HepG2 (cell line): Measurements from ENCODE around the gene ODAD4. TPM values are rescaled to one million over a fixed set of nuclear protein-coding genes. Genes with fewer than 3 reads are reported as not detected.

Experiments
- E2F1 ChIP-seq: sonication (generic); formaldehyde crosslinking; IDR thresholded peaks from 2 replicates; pipeline ENCODE4 v1.5.0; 2020; ENCODE audit warnings: missing genetic modification reagents
- GMEB2 ChIP-seq: IDR thresholded peaks from 2 replicates; pipeline ENCODE4 v1.6.1; 2016; ENCODE audit warnings: missing biosample characterization, missing genetic modification reagents, low read depth
- HNF1A ChIP-seq, 2 experiments: sonication (generic) in 1 of 2; formaldehyde crosslinking in 1 of 2; IDR thresholded peaks; 2 replicates each; pipeline versions ENCODE4 v1.4.0 to v1.6.1; 2016 to 2020; ENCODE audit warnings: borderline replicate concordance in 1 of 2, low read depth in 1 of 2, mild to moderate bottlenecking in 1 of 2, missing genetic modification reagents in 1 of 2
- MAFK ChIP-seq, 2 experiments: IDR thresholded peaks in 1 of 2; conservative IDR thresholded peaks in 1 of 2; 2 replicates each; pipeline ENCODE4 v1.6.1; 2011; ENCODE audit warnings: improper control_type of control experiment in 2 of 2, low read length in 2 of 2
- MLXIP ChIP-seq: sonication (generic); formaldehyde crosslinking; IDR thresholded peaks from 2 replicates; pipeline ENCODE4 v1.9.0; 2021; ENCODE audit warnings: missing genetic modification reagents, borderline replicate concordance
- PAX8 ChIP-seq: sonication (generic); formaldehyde crosslinking; IDR thresholded peaks from 2 replicates; pipeline ENCODE4 v1.8.0; 2022; ENCODE audit warnings: mild to moderate bottlenecking, missing genetic modification reagents, borderline replicate concordance
- PPARG ChIP-seq: conservative IDR thresholded peaks from 2 replicates; pipeline ENCODE4 v1.6.1; 2016; ENCODE audit warnings: missing biosample characterization, missing genetic modification reagents
- TIGD3 ChIP-seq: sonication (generic); formaldehyde crosslinking; IDR thresholded peaks from 2 replicates; pipeline ENCODE4 v1.5.1; 2020; ENCODE audit warnings: mild to moderate bottlenecking, missing genetic modification reagents, borderline replicate concordance
- polyA plus RNA-seq, 8 experiments: library from polyadenylated mRNA; depleted of rRNA in 3 of 8; stranded (reverse) in 7 of 8; unstranded in 1 of 8; fragments of >200 nt; fragmentation: Illumina TruSeq in 4 of 8; extraction: Trizol in 4 of 8; gene quantifications; 2 replicates each; pipeline versions ENCODE4 v1.2.1 to v1.2.3, GENCODE V29; 2011 to 2016; ENCODE audit warnings: low read depth in 4 of 8, missing spikeins in 1 of 8, mixed read lengths in 1 of 8; ENCODE audit not compliant: insufficient read depth in 1 of 8
- total RNA-seq, 5 experiments: library from RNA; depleted of rRNA; stranded (reverse); fragments of >200 nt; fragmentation: Illumina TruSeq; extraction: Trizol; gene quantifications; 2 replicates each; pipeline ENCODE4 v1.2.3, GENCODE V29; 2016; ENCODE audit warnings: low read depth in 1 of 5

The ODAD4 gene
- total and polyA plus RNA-seq, 2 of the 13 experiments (the other 11 are each of a cell fraction or from before 2014, with no cell fraction given), result 0.48 to 0.53 TPM

GRCh38 chr17:41907633-41908539 lies 22.5 kb upstream of the ODAD4 start (continued):
- TF ChIP-seq PAX8 (CRISPR knock-in tag) (no peak), HNF1A (IDR thresholded peaks at IDR 0.05; ENCODE audit: low read depth) (peak; percentile 99), HNF1A (CRISPR knock-in tag; IDR thresholded peaks at IDR 0.05; ENCODE audit: borderline replicate concordance) (peak; percentile 100), MLXIP (CRISPR knock-in tag) (no peak), E2F1 (CRISPR knock-in tag) (no peak), GMEB2 (CRISPR knock-in tag) (no peak), TIGD3 (CRISPR knock-in tag) (no peak), PPARG (CRISPR knock-in tag) (peak; percentile 72), MAFK (conservative IDR thresholded peaks at IDR 0.05 in 1 of 2, IDR thresholded peaks at IDR 0.05 in 1 of 2; ENCODE audit: low read length in 2 of 2) (no peak)
